ENCODE measurements around the gene TST.

DNA sequence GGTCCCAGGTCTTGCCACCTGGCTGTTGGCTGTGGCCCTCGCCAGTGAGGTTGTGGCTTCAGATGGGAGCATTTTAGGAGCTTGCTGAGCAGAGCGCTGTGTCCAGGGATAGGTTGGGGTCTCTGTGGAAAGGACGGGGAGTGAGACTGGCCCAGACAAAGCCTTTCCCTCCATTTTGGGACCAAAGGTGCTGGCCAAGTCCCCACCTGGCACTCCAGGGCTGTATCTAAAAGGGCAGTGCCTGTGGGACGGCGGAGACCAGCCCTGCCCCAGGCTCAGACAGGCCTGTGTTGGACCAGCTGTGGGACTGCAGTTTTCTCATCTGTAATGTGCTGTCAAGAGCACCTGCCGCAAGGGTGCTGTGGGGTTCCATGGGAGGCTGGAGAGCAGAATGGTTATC lies 27.3 kb upstream of the TST start:
- TF ChIP-seq POLR2A (IDR thresholded peaks at IDR 0.05), result no peak
- TF ChIP-seq, protein P1, sequence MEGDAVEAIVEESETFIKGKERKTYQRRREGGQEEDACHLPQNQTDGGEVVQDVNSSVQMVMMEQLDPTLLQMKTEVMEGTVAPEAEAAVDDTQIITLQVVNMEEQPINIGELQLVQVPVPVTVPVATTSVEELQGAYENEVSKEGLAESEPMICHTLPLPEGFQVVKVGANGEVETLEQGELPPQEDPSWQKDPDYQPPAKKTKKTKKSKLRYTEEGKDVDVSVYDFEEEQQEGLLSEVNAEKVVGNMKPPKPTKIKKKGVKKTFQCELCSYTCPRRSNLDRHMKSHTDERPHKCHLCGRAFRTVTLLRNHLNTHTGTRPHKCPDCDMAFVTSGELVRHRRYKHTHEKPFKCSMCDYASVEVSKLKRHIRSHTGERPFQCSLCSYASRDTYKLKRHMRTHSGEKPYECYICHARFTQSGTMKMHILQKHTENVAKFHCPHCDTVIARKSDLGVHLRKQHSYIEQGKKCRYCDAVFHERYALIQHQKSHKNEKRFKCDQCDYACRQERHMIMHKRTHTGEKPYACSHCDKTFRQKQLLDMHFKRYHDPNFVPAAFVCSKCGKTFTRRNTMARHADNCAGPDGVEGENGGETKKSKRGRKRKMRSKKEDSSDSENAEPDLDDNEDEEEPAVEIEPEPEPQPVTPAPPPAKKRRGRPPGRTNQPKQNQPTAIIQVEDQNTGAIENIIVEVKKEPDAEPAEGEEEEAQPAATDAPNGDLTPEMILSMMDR (IDR thresholded peaks at IDR 0.05), result no peak
